ENCODE measurements around the gene ST3GAL5.

The ST3GAL5 gene

GRCh38 chr2:85864654-85865053 lies 24.1 kb downstream of the ST3GAL5 start:
- no peak for DNase-seq

- no peak for DNase-seq
These were observed 26.4 kb downstream of the ST3GAL5 start for GRCh38 chr2:85862426-85862825.

- no peak for DNase-seq
These were observed 27.1 kb downstream of the ST3GAL5 start for GRCh38 chr2:85861650-85862049.

- no peak for DNase-seq
These were observed 27.6 kb downstream of the ST3GAL5 start for GRCh38 chr2:85861180-85861579.

GRCh38 chr2:85858841-85859240 lies 29.9 kb downstream of the ST3GAL5 start:
- no peak for DNase-seq

GRCh38 chr2:85854897-85855296 lies 33.9 kb downstream of the ST3GAL5 start:
- no peak for DNase-seq

GRCh38 chr2:85854166-85854509 lies 34.7 kb downstream of the ST3GAL5 start:
- DNase-seq = no peak

- no peak for DNase-seq
These were observed 35.2 kb downstream of the ST3GAL5 start for GRCh38 chr2:85853499-85854165.

- no peak for DNase-seq
These were observed 35.8 kb downstream of the ST3GAL5 start for GRCh38 chr2:85852937-85853498.

GRCh38 chr2:85852152-85852840 lies 36.5 kb downstream of the ST3GAL5 start:
- no peak for DNase-seq

- DNase-seq = no peak
These were observed 37.3 kb downstream of the ST3GAL5 start for GRCh38 chr2:85851253-85852151.

- no peak for DNase-seq
These were observed 38.3 kb downstream of the ST3GAL5 start for GRCh38 chr2:85850451-85850850.

- no peak for DNase-seq
These were observed 41.7 kb downstream of the ST3GAL5 start for GRCh38 chr2:85847051-85847588.

GRCh38 chr2:85846411-85846810 lies 42.4 kb downstream of the ST3GAL5 start:
- DNase-seq = no peak

- DNase-seq = no peak
These were observed 44.3 kb downstream of the ST3GAL5 start for GRCh38 chr2:85844486-85844885.

- DNase-seq = no peak
These were observed 45.2 kb downstream of the ST3GAL5 start for GRCh38 chr2:85843543-85843942.

GRCh38 chr2:85840091-85840490 lies 48.7 kb downstream of the ST3GAL5 start:
- DNase-seq = no peak

GRCh38 chr2:85839461-85839860 lies 49.3 kb downstream of the ST3GAL5 start:
- no peak for DNase-seq

GRCh38 chr2:85838641-85839040 lies 50.1 kb downstream of the ST3GAL5 start:
- no peak for DNase-seq

- DNase-seq = no peak
These were observed 50.6 kb downstream of the ST3GAL5 start for GRCh38 chr2:85838181-85838580.

- DNase-seq = no peak
These were observed 54.3 kb downstream of the ST3GAL5 start for GRCh38 chr2:85834466-85834865.

GRCh38 chr2:85831735-85832134 lies 57.1 kb downstream of the ST3GAL5 start:
- DNase-seq = no peak

GRCh38 chr2:85830645-85831044 lies 58.1 kb downstream of the ST3GAL5 start:
- no peak for DNase-seq

All from NCI-H187 treated with DMSO at 0.1 percent for 48 hours (cell line).